ENCODE measurements around the gene SCYL1. TPM values are rescaled to one million over a fixed set of nuclear protein-coding genes. Genes with fewer than 3 reads are reported as not detected.

The SCYL1 gene
- total and polyA plus RNA-seq, 4 experiments from 2014 or later = 22.9 to 81.3 (median 56.7) TPM

DNA sequence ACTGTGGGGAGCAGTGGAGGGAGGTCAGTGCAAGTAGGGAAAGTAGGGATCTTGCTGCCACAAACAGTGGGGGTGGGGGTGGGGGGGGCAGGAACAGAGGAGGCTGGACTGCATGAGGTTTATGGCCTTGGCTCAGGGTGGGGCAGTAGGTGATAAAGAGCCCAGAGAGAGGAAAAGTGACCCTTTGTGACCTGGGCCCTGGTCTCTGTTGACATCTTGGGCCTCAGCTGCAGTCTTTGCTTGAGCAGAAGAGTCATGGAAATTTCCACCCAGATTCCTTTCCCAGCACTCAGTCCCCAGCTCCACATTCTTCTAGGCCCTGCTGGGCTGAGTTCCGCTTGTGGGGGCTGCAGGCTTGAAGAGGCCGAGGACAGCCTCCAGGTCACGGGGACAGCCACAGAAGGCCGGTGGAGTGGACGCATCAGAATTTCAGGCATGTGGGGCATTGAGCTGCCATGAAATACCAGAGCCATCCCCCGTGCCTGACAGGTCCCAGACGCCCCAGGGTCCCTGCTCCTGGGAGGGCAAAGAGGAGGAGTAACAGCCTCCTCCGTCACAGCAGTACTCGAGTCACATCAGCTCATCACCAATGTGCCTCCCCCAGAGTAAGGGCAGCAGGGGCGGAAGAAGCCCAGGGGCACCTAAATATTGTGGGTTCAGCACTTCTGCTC, 35.7 kb upstream of the SCYL1 start:
- H3K4me1 ChIP-seq (ENCODE audit: insufficient read depth, low read length) = peaks cover 6% of the 10 kb centered on the region
- H3K27me3 ChIP-seq (ENCODE audit: insufficient read depth, low read length) = no peaks in the 10 kb centered on the region
- H3K36me3 ChIP-seq (ENCODE audit: insufficient read depth, low read length) = no peaks in the 10 kb centered on the region
- H3K27ac Mint-ChIP-seq = no peak overlapping the region
- H3K4me1 Mint-ChIP-seq = peaks cover 4 to 15% (median 10%) of the 10 kb centered on the region in 4 donors
- H3K27me3 Mint-ChIP-seq = no peaks in the 10 kb centered on the region
- no peaks in the 10 kb centered on the region for H3K9me3 Mint-ChIP-seq
- CTCF ChIA-PET (ENCODE audit: partially characterized antibody) = interaction anchor here (1.0 to 1.8 kb wide), 2 partner anchors 9 to 73 kb away, joined by 4 to 5 read pairs; no protein-coding TSS in a partner anchor
- H3K4me3 Mint-ChIP-seq = no peak overlapping the region
- no peak overlapping the region for H3K4me3 ChIP-seq (ENCODE audit: low read length in 2 of 2)
- POLR2A ChIA-PET (ENCODE audit: partially characterized antibody) = interaction anchor here (0.6 to 27.2 kb wide), 5 partner anchors 10 to 69 kb away, joined by 3 to 3839 read pairs (median 181); partner anchors contain the start of genes MALAT1 and NEAT1
- DNase-seq = peak in 1 of 5 donors; percentile 5
- no peaks in the 10 kb centered on the region for H3K36me3 Mint-ChIP-seq
- H3K9me3 ChIP-seq (ENCODE audit: control insufficient read depth in 1 of 2, low read length in 2 of 2) = no peaks in the 10 kb centered on the region
- intact Hi-C loops (cut with micrococcal nuclease) = no loop called here
- H3K27ac ChIP-seq (ENCODE audit: low read depth, low read length) = no peak overlapping the region

DNA sequence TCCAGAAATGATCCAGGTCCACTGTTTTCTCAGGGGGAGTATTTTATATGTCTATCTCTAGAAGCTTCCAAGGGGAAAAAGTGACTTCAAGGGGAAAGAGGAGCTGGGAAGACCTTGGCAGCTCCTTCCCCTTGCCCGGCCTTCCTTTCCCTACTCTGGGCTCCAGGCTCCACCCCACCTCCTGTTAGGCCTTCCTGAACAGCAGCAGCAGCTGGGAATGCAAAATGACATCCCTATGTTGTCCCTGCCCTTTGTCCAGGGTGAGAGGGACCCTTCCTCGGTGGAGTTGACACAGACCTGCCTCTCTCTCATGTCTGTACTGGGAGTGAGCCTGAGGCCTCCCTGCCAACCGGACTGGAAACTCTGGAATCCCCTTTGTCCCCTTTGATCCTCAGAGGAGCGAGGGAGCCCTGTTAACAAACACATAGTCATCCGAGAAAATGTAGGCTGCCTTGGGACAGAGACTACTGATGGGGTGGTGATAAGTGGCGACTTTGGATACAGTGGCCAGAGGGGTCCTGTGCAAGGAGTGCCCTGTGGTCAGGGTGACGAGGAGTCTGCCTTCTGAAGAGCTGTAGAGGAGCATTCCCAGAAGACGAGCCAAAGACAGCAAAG, 35.1 kb upstream of the SCYL1 start:
- no peaks in the 10 kb centered on the region for H3K36me3 ChIP-seq (ENCODE audit: insufficient read depth, low read length)
- no peak overlapping the region for H3K27ac ChIP-seq (ENCODE audit: low read depth, low read length)
- H3K27ac Mint-ChIP-seq = peak overlapping the region in 1 of 7 donors; percentile 30
- peaks cover 5 to 21% (median 11%) of the 10 kb centered on the region in 4 donors for H3K4me1 Mint-ChIP-seq
- ChIA-PET CTCF (ENCODE audit: partially characterized antibody) (interaction anchor here (1.0 to 1.8 kb wide), 2 partner anchors 10 to 73 kb away, joined by 4 to 5 read pairs; no protein-coding TSS in a partner anchor), POLR2A (ENCODE audit: partially characterized antibody) (interaction anchor here (4.1 to 27.2 kb wide), 5 partner anchors 10 to 69 kb away, joined by 32 to 3839 read pairs (median 565); partner anchors contain the start of genes MALAT1 and NEAT1)
- H3K27me3 Mint-ChIP-seq = no peaks in the 10 kb centered on the region
- H3K9me3 Mint-ChIP-seq = no peaks in the 10 kb centered on the region
- H3K36me3 Mint-ChIP-seq = no peaks in the 10 kb centered on the region
- H3K4me1 ChIP-seq (ENCODE audit: insufficient read depth, low read length) = peaks cover 6% of the 10 kb centered on the region
- H3K4me3 Mint-ChIP-seq = no peak overlapping the region
- DNase-seq = peak in 1 of 5 donors; percentile 13
- no peaks in the 10 kb centered on the region for H3K9me3 ChIP-seq (ENCODE audit: control insufficient read depth in 1 of 2, low read length in 2 of 2)
- H3K27me3 ChIP-seq (ENCODE audit: insufficient read depth, low read length) = no peaks in the 10 kb centered on the region
- H3K4me3 ChIP-seq (ENCODE audit: low read length in 2 of 2) = no peak overlapping the region
- intact Hi-C loops (cut with micrococcal nuclease) = no loop called here

DNA sequence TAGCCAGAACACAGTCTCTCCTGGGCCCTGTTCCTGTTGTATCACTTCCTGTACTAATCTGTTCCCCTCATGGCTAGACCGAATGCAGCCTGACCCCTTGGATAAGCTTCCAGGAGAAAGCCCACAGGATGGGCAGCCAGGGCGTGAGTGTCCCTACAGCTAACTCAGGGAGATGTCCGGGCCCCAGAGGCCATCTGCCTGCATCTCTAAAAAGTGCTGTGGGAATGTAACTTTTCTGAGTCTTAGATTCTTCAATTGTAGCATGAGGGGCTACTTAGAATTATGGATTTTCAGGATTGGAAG, 33.8 kb upstream of the SCYL1 start:
- no peaks in the 10 kb centered on the region for H3K27me3 ChIP-seq (ENCODE audit: insufficient read depth, low read length)
- Mint-ChIP-seq H3K27me3 (no peaks in the 10 kb centered on the region), H3K36me3 (no peaks in the 10 kb centered on the region), H3K9me3 (no peaks in the 10 kb centered on the region), H3K4me1 (peaks cover 5 to 22% (median 14%) of the 10 kb centered on the region in 4 donors), H3K27ac (peak overlapping the region in 1 of 7 donors; percentile 10), H3K4me3 (no peak overlapping the region)
- ChIA-PET CTCF (ENCODE audit: partially characterized antibody) (interaction anchor here (1.2 to 3.0 kb wide), 4 partner anchors 9 to 75 kb away, joined by 3 to 13 read pairs (median 4); no protein-coding TSS in a partner anchor), POLR2A (ENCODE audit: partially characterized antibody) (interaction anchor here (10.2 to 27.2 kb wide), 4 partner anchors 8 to 71 kb away, joined by 181 to 3839 read pairs (median 1050); partner anchors contain the start of genes MALAT1 and NEAT1)
- H3K9me3 ChIP-seq (ENCODE audit: control insufficient read depth in 1 of 2, low read length in 2 of 2) = no peaks in the 10 kb centered on the region
- no peaks in the 10 kb centered on the region for H3K36me3 ChIP-seq (ENCODE audit: insufficient read depth, low read length)
- no peak for DNase-seq
- H3K4me1 ChIP-seq (ENCODE audit: insufficient read depth, low read length) = peaks cover 11% of the 10 kb centered on the region
- intact Hi-C loops (cut with micrococcal nuclease) = no loop called here
- H3K27ac ChIP-seq (ENCODE audit: low read depth, low read length) = no peak overlapping the region
- H3K4me3 ChIP-seq (ENCODE audit: low read length in 2 of 2) = no peak overlapping the region

DNA sequence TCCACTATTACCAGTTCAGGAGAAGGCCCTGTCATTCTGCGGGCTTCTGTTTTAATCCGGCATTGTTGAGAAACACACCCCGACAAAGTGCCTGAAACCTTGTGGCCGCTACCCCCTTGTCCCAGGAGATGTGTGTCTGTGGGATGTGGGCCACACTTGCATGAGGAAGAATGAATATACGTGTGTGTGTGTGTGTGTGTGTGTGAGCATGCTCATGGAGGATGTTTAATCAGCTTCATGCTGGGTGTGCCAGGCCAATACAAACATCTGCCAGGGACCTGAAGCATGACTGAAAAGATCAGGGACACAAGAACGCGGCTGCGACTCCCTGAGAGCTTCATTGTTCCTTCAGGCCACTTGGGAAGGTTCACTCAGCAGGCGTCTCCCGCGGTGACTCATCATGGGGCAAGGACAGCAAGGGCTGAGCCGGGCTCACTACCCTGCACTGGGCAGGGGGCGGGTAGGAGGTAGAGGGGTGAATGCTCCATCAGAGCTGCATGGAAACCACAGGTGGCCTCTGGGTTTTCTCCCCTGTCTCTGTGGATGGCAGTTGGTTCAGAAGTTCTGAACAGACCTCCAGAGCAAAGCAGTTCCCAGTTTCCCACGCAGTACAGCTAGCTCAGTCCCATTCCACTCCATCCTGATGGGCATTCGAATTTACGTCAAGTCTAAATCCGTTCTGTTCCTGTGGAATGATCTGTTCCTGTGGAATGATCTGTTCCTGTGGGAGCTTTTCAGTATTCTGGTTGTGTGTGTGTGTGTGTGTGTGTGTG, 33.1 kb upstream of the SCYL1 start:
- intact Hi-C loops (cut with micrococcal nuclease) = no loop called here
- H3K4me1 Mint-ChIP-seq = peaks cover 8 to 29% (median 19%) of the 10 kb centered on the region in 4 donors
- peaks cover 17% of the 10 kb centered on the region for H3K4me1 ChIP-seq (ENCODE audit: insufficient read depth, low read length)

DNA sequence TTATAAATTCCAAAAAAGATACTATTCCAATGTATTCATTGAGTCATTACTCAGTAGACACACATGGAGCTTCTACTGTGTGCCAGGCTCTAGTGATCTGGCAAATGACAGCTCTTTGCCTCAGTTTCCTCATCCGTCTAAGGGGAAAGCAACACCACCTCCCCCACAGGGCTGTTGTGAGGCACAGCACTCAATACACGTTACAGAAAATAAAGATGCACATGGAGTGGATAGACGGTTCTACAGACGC, 32.6 kb upstream of the SCYL1 start:
- no peaks in the 10 kb centered on the region for H3K27me3 Mint-ChIP-seq
- no peaks in the 10 kb centered on the region for H3K27me3 ChIP-seq (ENCODE audit: insufficient read depth, low read length)
- no peaks in the 10 kb centered on the region for H3K9me3 Mint-ChIP-seq
- POLR2A ChIA-PET (ENCODE audit: partially characterized antibody) = interaction anchor here (1.5 to 27.2 kb wide), 5 partner anchors 7 to 72 kb away, joined by 3 to 3839 read pairs (median 565); partner anchors contain the start of genes MALAT1 and NEAT1
- no peak overlapping the region for H3K27ac ChIP-seq (ENCODE audit: low read depth, low read length)
- H3K27ac Mint-ChIP-seq = peak overlapping the region in 3 of 7 donors; percentile 40 to 71 (median 55)
- H3K4me3 ChIP-seq (ENCODE audit: low read length in 2 of 2) = no peak overlapping the region
- CTCF ChIA-PET (ENCODE audit: partially characterized antibody) = interaction anchor here (1.2 to 3.0 kb wide), 3 partner anchors 8 to 77 kb away, joined by 3 to 13 read pairs (median 9); no protein-coding TSS in a partner anchor
- peaks cover 22% of the 10 kb centered on the region for H3K4me1 ChIP-seq (ENCODE audit: insufficient read depth, low read length)
- H3K36me3 Mint-ChIP-seq = no peaks in the 10 kb centered on the region
- peak in 1 of 5 donors; percentile 17 for DNase-seq
- no peaks in the 10 kb centered on the region for H3K36me3 ChIP-seq (ENCODE audit: insufficient read depth, low read length)
- peaks cover 12 to 32% (median 24%) of the 10 kb centered on the region in 4 donors for H3K4me1 Mint-ChIP-seq
- no peak overlapping the region for H3K4me3 Mint-ChIP-seq
- no peaks in the 10 kb centered on the region for H3K9me3 ChIP-seq (ENCODE audit: control insufficient read depth in 1 of 2, low read length in 2 of 2)
- intact Hi-C loops (cut with micrococcal nuclease) = no loop called here

More for the DNA sequence above, 33.1 kb upstream of the SCYL1 start:
- no peaks in the 10 kb centered on the region for H3K36me3 ChIP-seq (ENCODE audit: insufficient read depth, low read length)
- Mint-ChIP-seq H3K27me3 (no peaks in the 10 kb centered on the region), H3K9me3 (no peaks in the 10 kb centered on the region), H3K27ac (no peak overlapping the region), H3K4me3 (no peak overlapping the region), H3K36me3 (no peaks in the 10 kb centered on the region)
- H3K27me3 ChIP-seq (ENCODE audit: insufficient read depth, low read length) = no peaks in the 10 kb centered on the region
- CTCF ChIA-PET (ENCODE audit: partially characterized antibody) = interaction anchor here (1.2 to 3.0 kb wide), 4 partner anchors 8 to 76 kb away, joined by 3 to 13 read pairs (median 6); no protein-coding TSS in a partner anchor
- H3K4me3 ChIP-seq (ENCODE audit: low read length in 2 of 2) = no peak overlapping the region
- no peak for DNase-seq
- POLR2A ChIA-PET (ENCODE audit: partially characterized antibody) = interaction anchor here (1.5 to 27.2 kb wide), 5 partner anchors 8 to 71 kb away, joined by 3 to 3839 read pairs (median 565); partner anchors contain the start of genes MALAT1 and NEAT1
- H3K9me3 ChIP-seq (ENCODE audit: control insufficient read depth in 1 of 2, low read length in 2 of 2) = no peaks in the 10 kb centered on the region
- H3K27ac ChIP-seq (ENCODE audit: low read depth, low read length) = no peak overlapping the region

DNA sequence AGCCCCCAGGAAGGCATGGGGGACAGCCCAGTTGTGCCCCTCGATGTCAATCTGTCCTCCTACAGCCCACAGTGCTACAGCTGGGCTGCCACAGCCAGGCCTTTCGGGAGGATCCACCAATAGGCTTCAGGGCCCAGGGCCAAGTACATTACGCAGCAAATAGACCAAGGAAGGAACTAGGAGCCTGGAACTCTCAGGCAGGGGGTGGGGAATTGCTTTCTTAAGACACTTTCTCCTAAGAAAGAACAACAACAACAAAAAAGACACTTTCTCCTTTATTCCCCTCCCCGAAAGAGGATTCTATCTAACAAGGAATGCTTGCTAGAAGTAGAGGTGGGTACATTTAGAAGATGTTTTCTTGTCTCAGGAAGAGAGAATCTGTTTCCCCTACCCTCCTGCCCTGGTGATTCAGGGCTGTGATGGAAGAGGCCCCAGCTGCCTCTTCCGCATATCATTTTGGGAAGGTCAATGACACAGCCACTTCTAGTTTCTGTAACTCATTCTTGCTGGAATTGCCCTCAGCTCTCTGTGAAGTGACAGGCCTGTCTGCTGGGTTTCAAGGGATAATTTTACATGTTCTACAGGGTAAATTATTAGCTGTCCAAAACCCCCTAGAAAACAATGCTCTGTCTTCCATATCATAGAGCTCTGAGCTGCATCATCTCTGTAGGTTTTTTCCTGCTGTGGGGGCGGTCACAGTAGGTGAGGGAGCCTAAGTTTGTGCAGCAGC, 32.1 kb upstream of the SCYL1 start:
- peak overlapping the region in 5 of 7 donors; percentile 25 to 71 (median 52) for H3K27ac Mint-ChIP-seq
- H3K4me3 Mint-ChIP-seq = peak overlapping the region in 2 of 8 donors; percentile 22 to 29
- Histone ChIP-seq H3K4me3 (ENCODE audit: low read length in 2 of 2) (no peak overlapping the region), H3K27ac (ENCODE audit: low read depth, low read length) (no peak overlapping the region), H3K36me3 (ENCODE audit: insufficient read depth, low read length) (no peaks in the 10 kb centered on the region), H3K4me1 (ENCODE audit: insufficient read depth, low read length) (peaks cover 21% of the 10 kb centered on the region), H3K27me3 (ENCODE audit: insufficient read depth, low read length) (no peaks in the 10 kb centered on the region), H3K9me3 (ENCODE audit: control insufficient read depth in 1 of 2, low read length in 2 of 2) (no peaks in the 10 kb centered on the region)
- intact Hi-C loops (cut with micrococcal nuclease) = no loop called here
- H3K27me3 Mint-ChIP-seq = no peaks in the 10 kb centered on the region
- H3K4me1 Mint-ChIP-seq = peaks cover 10 to 34% (median 22%) of the 10 kb centered on the region in 4 donors
- ChIA-PET POLR2A (ENCODE audit: partially characterized antibody) (interaction anchor here (1.5 to 27.2 kb wide), 5 partner anchors 7 to 72 kb away, joined by 3 to 3839 read pairs (median 565); partner anchors contain the start of genes MALAT1 and NEAT1), CTCF (ENCODE audit: partially characterized antibody) (interaction anchor here (1.3 to 3.0 kb wide), 4 partner anchors 14 to 77 kb away, joined by 3 to 13 read pairs (median 10); no protein-coding TSS in a partner anchor)
- peaks cover 0 to 4% of the 10 kb centered on the region in 2 donors for H3K36me3 Mint-ChIP-seq
- H3K9me3 Mint-ChIP-seq = no peaks in the 10 kb centered on the region
- DNase-seq = peak in 1 of 5 donors; percentile 16

All from CD4-positive, alpha-beta memory T cell (primary cell).